Keratinocyte (primary cell): Measurements from ENCODE around the gene VAMP1.

Experiments used
- EZH2 ChIP-seq: IDR thresholded peaks from one replicate; pipeline ENCODE4 v1.6.1; 2012; ENCODE audit warnings: inconsistent platforms, mild to moderate bottlenecking, low read length, moderate library complexity
- TF ChIP-seq, protein P1 (sequence below), 3 experiments: IDR thresholded peaks in 1 of 3; conservative IDR thresholded peaks in 1 of 3; optimal IDR thresholded peaks in 1 of 3; 2 replicates in 2 of 3; 3 replicates in 1 of 3; pipeline versions ENCODE3 to v1.5.1; 2011; ENCODE audit warnings: low read length in 3 of 3, mild to moderate bottlenecking in 3 of 3, moderate library complexity in 2 of 3, control low read depth in 1 of 3, inconsistent platforms in 1 of 3; ENCODE audit not compliant: insufficient read depth in 2 of 3; ENCODE audit errors: extremely low read depth in 1 of 3

DNA sequence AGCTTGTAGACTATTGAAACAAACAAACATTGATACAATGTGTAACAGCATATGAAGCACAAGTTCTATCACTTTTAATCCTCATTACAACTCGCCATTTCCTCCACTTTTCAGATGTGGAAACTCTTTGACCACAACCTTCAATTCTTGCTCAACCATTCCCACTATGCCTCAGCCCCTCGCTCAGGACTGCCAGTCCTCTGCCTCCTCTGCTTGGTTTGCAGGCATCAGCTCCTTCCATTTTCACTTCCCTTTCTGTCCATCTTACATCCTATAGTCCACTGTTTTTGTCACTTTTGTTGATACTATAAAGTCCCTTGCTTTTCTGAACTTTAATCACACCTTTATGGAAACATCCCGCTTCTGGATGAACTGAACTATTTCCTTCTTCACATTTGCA, 53.9 kb downstream of the VAMP1 start:
- no peak for TF ChIP-seq EZH2
- TF ChIP-seq, protein P1, sequence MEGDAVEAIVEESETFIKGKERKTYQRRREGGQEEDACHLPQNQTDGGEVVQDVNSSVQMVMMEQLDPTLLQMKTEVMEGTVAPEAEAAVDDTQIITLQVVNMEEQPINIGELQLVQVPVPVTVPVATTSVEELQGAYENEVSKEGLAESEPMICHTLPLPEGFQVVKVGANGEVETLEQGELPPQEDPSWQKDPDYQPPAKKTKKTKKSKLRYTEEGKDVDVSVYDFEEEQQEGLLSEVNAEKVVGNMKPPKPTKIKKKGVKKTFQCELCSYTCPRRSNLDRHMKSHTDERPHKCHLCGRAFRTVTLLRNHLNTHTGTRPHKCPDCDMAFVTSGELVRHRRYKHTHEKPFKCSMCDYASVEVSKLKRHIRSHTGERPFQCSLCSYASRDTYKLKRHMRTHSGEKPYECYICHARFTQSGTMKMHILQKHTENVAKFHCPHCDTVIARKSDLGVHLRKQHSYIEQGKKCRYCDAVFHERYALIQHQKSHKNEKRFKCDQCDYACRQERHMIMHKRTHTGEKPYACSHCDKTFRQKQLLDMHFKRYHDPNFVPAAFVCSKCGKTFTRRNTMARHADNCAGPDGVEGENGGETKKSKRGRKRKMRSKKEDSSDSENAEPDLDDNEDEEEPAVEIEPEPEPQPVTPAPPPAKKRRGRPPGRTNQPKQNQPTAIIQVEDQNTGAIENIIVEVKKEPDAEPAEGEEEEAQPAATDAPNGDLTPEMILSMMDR (optimal IDR thresholded peaks at IDR 0.05 in 1 of 3, IDR thresholded peaks at IDR 0.05 in 1 of 3, conservative IDR thresholded peaks at IDR 0.05 in 1 of 3; ENCODE audit: extremely low read depth in 1 of 3, insufficient read depth in 2 of 3, low read length in 3 of 3), result no peak
